Activated CD4-positive, alpha-beta T cell treated with anti-CD3 and anti-CD28 coated beads, Interleukin-2, amount 10 ng/mL, durations not matched to agents 24 days and 14 days (primary cell): ENCODE results near the gene ARHGAP31. TPM values are rescaled to one million over a fixed set of nuclear protein-coding genes. Genes with fewer than 3 reads are reported as not detected.

Experiments
- DNase-seq: peaks from one replicate; pipeline ENCODE4 v3.0.0; 2022
- H3K27ac Mint-ChIP-seq: one replicate; pipeline ENCODE4 v1.8.0; 2022; ENCODE audit warnings: mild to moderate bottlenecking, mixed read lengths
- H3K27me3 Mint-ChIP-seq: one replicate; pipeline ENCODE4 v1.8.0; 2022; ENCODE audit warnings: mixed read lengths
- H3K36me3 Mint-ChIP-seq: one replicate; pipeline ENCODE4 v1.8.0; 2022; ENCODE audit warnings: low read depth, mild to moderate bottlenecking, mixed read lengths
- H3K4me1 Mint-ChIP-seq: one replicate; pipeline ENCODE4 v1.8.0; 2021; ENCODE audit warnings: mixed read lengths
- H3K4me3 Mint-ChIP-seq: one replicate; pipeline ENCODE4 v1.8.0; 2022; ENCODE audit warnings: mild to moderate bottlenecking, moderate library complexity, mixed read lengths
- H3K9me3 Mint-ChIP-seq: one replicate; pipeline ENCODE4 v1.8.0; 2021; ENCODE audit warnings: mixed read lengths
- intact Hi-C: fragments of 100-400 bp; cut with micrococcal nuclease; formaldehyde crosslinking; loops from one replicate; pipeline ENCODE4 v1.15.1; 2023
- total RNA-seq: library from RNA; stranded (reverse); gene quantifications from 2 replicates; pipeline ENCODE4 v1.2.3, GENCODE V29; 2022

ARHGAP31 gene
- total RNA-seq, 1 donor from 2014 or later = 11.0 TPM

GRCh38 chr3:119288669-119289403, 5.3 kb upstream of the ARHGAP31 start:
- Mint-ChIP-seq H3K27ac (no peak overlapping the region), H3K9me3 (peaks cover 30% of the 10 kb centered on the region), H3K4me3 (no peak overlapping the region), H3K36me3 (peaks cover 8% of the 10 kb centered on the region), H3K4me1 (peaks cover 13% of the 10 kb centered on the region), H3K27me3 (peaks cover 33% of the 10 kb centered on the region)
- no peak for DNase-seq
- intact Hi-C loops = no loop called here

DNA sequence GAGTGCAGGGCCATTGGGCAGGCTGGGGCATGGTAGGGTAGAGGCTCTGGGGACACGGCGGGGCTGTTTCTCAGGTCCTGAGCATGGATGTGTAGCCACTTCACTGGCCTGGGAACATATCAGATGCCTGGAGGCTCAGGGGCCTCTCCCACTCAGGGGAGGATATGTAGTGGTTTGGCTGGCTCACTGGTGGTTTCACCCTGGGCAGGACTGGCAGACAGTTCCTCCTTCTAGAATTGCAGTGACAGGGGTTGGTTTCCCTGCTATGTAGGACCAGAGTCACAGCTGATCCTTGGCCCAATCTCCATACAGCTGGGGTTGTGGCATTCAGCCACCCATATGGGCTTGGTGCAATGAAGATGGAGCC, 4.8 kb upstream of the ARHGAP31 start:
- intact Hi-C loops = no loop called here
- Mint-ChIP-seq H3K4me1 (peaks cover 13% of the 10 kb centered on the region), H3K4me3 (no peak overlapping the region), H3K9me3 (peaks cover 28% of the 10 kb centered on the region), H3K36me3 (peaks cover 8% of the 10 kb centered on the region), H3K27ac (no peak overlapping the region), H3K27me3 (peaks cover 31% of the 10 kb centered on the region)
- no peak for DNase-seq

- H3K36me3 Mint-ChIP-seq = peaks cover 5% of the 10 kb centered on the region
- peaks cover 27% of the 10 kb centered on the region for H3K27me3 Mint-ChIP-seq
- H3K4me3 Mint-ChIP-seq = no peak overlapping the region
- H3K9me3 Mint-ChIP-seq = peaks cover 23% of the 10 kb centered on the region
- no peak overlapping the region for H3K27ac Mint-ChIP-seq
- H3K4me1 Mint-ChIP-seq = peaks cover 18% of the 10 kb centered on the region
- no peak for DNase-seq
- intact Hi-C loops = loop anchor here (10.0 kb wide), 1 partner anchor 804 kb away; the partner anchor contains the start of gene GSK3B
These were observed 3.6 kb upstream of the ARHGAP31 start for GRCh38 chr3:119290613-119291012.

DNA sequence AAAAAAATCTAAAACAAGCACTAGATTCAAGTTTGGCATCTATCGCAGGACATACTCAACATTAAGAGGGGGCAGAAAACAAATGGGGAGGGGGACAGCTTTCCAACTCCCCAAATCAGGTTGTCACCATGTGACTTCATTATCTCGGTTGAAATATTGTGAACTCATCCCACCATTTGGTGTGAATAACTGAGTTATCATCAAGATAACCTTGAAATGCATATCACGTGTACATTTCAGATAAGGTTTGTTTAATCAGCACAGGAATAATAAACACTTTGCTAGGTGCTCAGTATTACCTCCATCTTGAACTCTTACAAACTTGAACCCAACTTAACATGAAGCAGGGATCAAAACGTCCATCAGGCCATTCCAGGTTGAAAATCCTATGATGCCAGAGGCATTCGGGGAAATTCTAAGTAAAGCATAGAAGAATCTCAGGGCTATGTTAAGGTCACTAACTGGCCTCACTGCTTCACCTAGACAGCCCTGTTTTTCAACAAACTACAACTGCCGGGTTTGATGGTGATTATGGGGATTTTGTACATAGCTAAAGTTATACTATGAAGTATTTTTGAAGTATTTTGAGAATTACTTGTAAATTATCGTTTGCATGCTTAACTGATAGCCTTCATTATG, 3.0 kb upstream of the ARHGAP31 start:
- H3K4me1 Mint-ChIP-seq = peaks cover 24% of the 10 kb centered on the region
- intact Hi-C loops = loop anchor here (10.0 kb wide), 1 partner anchor 804 kb away; the partner anchor contains the start of gene GSK3B
- peaks cover 23% of the 10 kb centered on the region for H3K9me3 Mint-ChIP-seq
- H3K27ac Mint-ChIP-seq = no peak overlapping the region
- H3K36me3 Mint-ChIP-seq = peaks cover 5% of the 10 kb centered on the region
- DNase-seq = no peak
- H3K27me3 Mint-ChIP-seq = peaks cover 23% of the 10 kb centered on the region
- H3K4me3 Mint-ChIP-seq = no peak overlapping the region

DNA sequence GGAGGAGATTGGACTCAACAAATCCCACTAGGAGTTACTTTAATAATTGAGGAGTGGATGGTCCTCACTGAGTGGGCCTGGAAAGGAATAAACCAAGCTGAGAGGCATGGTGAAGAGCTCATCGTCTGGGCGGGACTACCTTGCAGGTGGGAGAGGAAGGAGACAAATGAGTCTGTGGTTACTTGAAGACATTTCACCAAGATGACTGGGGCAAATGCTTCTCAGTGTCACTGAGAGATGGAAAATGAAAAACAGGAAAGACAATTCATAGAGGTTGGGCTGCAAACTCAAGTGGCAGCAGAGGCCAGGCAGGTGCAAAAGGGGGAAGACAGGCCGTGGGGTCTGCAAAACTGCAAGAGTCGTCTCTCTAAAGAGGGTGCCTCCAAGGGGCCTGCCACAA, 1.5 kb upstream of the ARHGAP31 start:
- peaks cover 30% of the 10 kb centered on the region for H3K4me1 Mint-ChIP-seq
- intact Hi-C loops = loop anchor here (10.0 kb wide), 1 partner anchor 802 kb away; the partner anchor contains the start of gene GSK3B
- H3K27me3 Mint-ChIP-seq = peaks cover 24% of the 10 kb centered on the region
- peaks cover 10% of the 10 kb centered on the region for H3K36me3 Mint-ChIP-seq
- peak overlapping the region; percentile 2 for H3K27ac Mint-ChIP-seq
- no peak for DNase-seq
- H3K9me3 Mint-ChIP-seq = peaks cover 13% of the 10 kb centered on the region
- peak overlapping the region; percentile 86 for H3K4me3 Mint-ChIP-seq

- Mint-ChIP-seq H3K9me3 (peaks cover 7% of the 10 kb centered on the region), H3K4me3 (peak overlapping the region; percentile 86), H3K4me1 (peaks cover 34% of the 10 kb centered on the region), H3K27ac (peak overlapping the region; percentile 89), H3K27me3 (peaks cover 18% of the 10 kb centered on the region), H3K36me3 (peaks cover 10% of the 10 kb centered on the region)
- intact Hi-C loops = loop anchor here (10.0 kb wide), 1 partner anchor 802 kb away; the partner anchor contains the start of gene GSK3B
- no peak for DNase-seq
These were observed 895 bp upstream of the ARHGAP31 start for GRCh38 chr3:119293105-119293870.

- intact Hi-C loops = loop anchor here (1.0 to 10.0 kb wide), 9 partner anchors 28 to 800 kb away; partner anchors contain the start of genes COX17, GSK3B, TIMMDC1 and TMEM39A
- H3K4me3 Mint-ChIP-seq = peak overlapping the region; percentile 86
- H3K4me1 Mint-ChIP-seq = peaks cover 39% of the 10 kb centered on the region
- H3K27ac Mint-ChIP-seq = peak overlapping the region; percentile 85
- no peaks in the 10 kb centered on the region for H3K9me3 Mint-ChIP-seq
- H3K27me3 Mint-ChIP-seq = peaks cover 14% of the 10 kb centered on the region
- DNase-seq = peak; percentile 81
- H3K36me3 Mint-ChIP-seq = peaks cover 14% of the 10 kb centered on the region
These were observed 801 bp downstream of the ARHGAP31 start for GRCh38 chr3:119294696-119295671.

DNA sequence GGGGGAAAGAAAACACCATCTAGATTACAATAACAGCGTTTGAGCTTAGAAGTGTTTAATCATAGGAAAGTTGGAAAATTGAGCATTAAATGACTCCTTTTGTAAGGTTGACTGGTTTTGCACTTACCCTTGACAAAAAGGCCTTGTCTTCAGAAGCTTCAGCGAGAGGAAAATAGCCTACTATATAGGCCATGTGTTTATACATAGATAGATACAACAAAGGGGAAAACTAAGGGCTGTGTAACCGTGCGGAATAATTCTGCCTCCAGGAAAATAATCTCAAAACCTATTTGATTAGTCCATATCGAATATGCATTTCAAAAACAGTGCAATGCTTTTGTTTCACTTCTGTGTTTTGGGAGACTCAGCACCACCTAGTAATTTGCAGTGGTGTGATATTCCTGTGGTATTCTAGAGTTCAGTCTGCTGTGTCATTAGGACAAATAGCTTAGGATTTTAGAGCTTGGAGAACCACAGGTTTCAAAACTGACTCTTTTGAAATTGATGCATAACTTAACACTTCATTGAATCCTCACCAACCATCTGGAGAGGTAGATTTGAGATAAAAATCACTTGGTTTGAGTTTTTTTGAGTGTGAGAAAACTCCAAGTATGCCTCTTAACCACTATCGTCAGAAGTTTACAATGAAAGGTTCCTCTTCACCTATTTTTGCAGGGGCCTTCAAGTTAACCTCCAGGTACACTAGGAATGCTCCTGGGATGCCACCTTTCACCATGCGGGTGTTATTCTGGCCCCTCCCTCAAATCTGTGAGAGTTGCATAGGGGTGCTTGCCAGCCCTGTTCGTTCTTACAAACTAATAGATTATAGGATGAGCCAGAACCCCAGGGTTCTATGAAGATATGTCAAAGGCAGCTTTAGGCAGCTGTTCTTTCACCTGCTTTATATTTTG, 1.9 kb downstream of the ARHGAP31 start:
- DNase-seq = peak; percentile 51
- intact Hi-C loops = loop anchor here (2.0 to 10.0 kb wide), 2 partner anchors 203 to 799 kb away; partner anchors contain the start of genes GSK3B and TIMMDC1
- Mint-ChIP-seq H3K4me1 (peaks cover 42% of the 10 kb centered on the region), H3K27ac (no peak overlapping the region), H3K9me3 (no peaks in the 10 kb centered on the region), H3K27me3 (peaks cover 6% of the 10 kb centered on the region), H3K36me3 (peaks cover 14% of the 10 kb centered on the region), H3K4me3 (peak overlapping the region; percentile 86)

GRCh38 chr3:119296727-119297122, 2.5 kb downstream of the ARHGAP31 start:
- H3K4me3 Mint-ChIP-seq = peak overlapping the region; percentile 6
- intact Hi-C loops = loop anchor here (10.0 kb wide), 1 partner anchor 798 kb away; the partner anchor contains the start of gene GSK3B
- H3K27me3 Mint-ChIP-seq = peaks cover 2% of the 10 kb centered on the region
- H3K9me3 Mint-ChIP-seq = no peaks in the 10 kb centered on the region
- H3K36me3 Mint-ChIP-seq = peaks cover 16% of the 10 kb centered on the region
- peaks cover 49% of the 10 kb centered on the region for H3K4me1 Mint-ChIP-seq
- peak; percentile 54 for DNase-seq
- no peak overlapping the region for H3K27ac Mint-ChIP-seq

GRCh38 chr3:119297169-119297568, 3.0 kb downstream of the ARHGAP31 start:
- no peak overlapping the region for H3K27ac Mint-ChIP-seq
- H3K27me3 Mint-ChIP-seq = peaks cover 5% of the 10 kb centered on the region
- no peaks in the 10 kb centered on the region for H3K9me3 Mint-ChIP-seq
- no peak overlapping the region for H3K4me3 Mint-ChIP-seq
- peaks cover 16% of the 10 kb centered on the region for H3K36me3 Mint-ChIP-seq
- peaks cover 53% of the 10 kb centered on the region for H3K4me1 Mint-ChIP-seq
- intact Hi-C loops = loop anchor here (10.0 kb wide), 1 partner anchor 798 kb away; the partner anchor contains the start of gene GSK3B
- DNase-seq = peak; percentile 51

- peak; percentile 47 for DNase-seq
- Mint-ChIP-seq H3K9me3 (no peaks in the 10 kb centered on the region), H3K36me3 (peaks cover 21% of the 10 kb centered on the region), H3K4me3 (no peak overlapping the region), H3K27me3 (peaks cover 6% of the 10 kb centered on the region), H3K27ac (no peak overlapping the region), H3K4me1 (peaks cover 49% of the 10 kb centered on the region)
- intact Hi-C loops = loop anchor here (10.0 kb wide), 1 partner anchor 796 kb away; the partner anchor contains the start of gene GSK3B
These were observed 4.4 kb downstream of the ARHGAP31 start for GRCh38 chr3:119298565-119298941.

DNA sequence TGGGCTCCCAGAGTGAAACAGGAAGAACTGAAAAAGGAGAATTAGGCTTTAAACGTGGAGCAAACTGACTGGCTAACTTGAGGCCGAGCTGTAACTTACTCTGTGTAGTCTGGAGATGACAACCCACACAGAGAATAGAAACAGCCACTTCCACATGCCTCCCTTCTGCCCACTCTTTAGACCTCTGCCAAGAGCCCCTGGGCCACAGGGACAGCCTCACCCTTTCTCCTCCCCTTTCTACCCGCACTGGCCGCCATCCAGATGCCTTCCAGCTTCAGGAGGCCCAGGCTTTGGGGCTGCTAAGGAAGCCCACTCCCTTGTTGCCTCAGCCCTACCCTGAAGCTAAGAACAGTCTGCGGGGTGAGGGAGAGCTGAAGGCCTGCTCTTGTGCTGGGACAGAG, 6.8 kb downstream of the ARHGAP31 start:
- Mint-ChIP-seq H3K36me3 (peaks cover 23% of the 10 kb centered on the region), H3K4me3 (no peak overlapping the region), H3K27me3 (peaks cover 8% of the 10 kb centered on the region), H3K4me1 (peaks cover 40% of the 10 kb centered on the region), H3K9me3 (no peaks in the 10 kb centered on the region), H3K27ac (no peak overlapping the region)
- DNase-seq = peak; percentile 50
- intact Hi-C loops = no loop called here
